B cell (primary cell): ENCODE measurements around the gene ARHGAP35. TPM values are rescaled to one million over a fixed set of nuclear protein-coding genes. Genes with fewer than 3 reads are reported as not detected.
"Not testable (repeated sequence)": the region's sequence is repeated elsewhere in the genome, so short reads cannot be mapped to it uniquely, and the experiment has no call there.

ENCODE experiments used
- ATAC-seq: fragments of 200-7000 bp; cut with Tn5 transposase; one replicate; pipeline ENCODE4 v1.10.0; 2021; ENCODE audit warnings: low read depth, mild to moderate bottlenecking, moderate number of reproducible peaks, moderate library complexity
- CTCF ChIA-PET: fragments of 350-600 bp; sonication (Branson Sonifier 250); formaldehyde crosslinking; loops from one replicate; lab custom pipeline; 2021; ENCODE audit warnings: antibody characterized with exemption, inconsistent platforms; lab: Charles Lee
- POLR2A ChIA-PET: fragments of 350-600 bp; sonication (Branson Sonifier 250); formaldehyde crosslinking; loops from one replicate; lab custom pipeline; 2021; ENCODE audit warnings: antibody characterized with exemption; lab: Charles Lee
- DNase-seq: peaks from one replicate; pipeline ENCODE4 v3.0.0; 2013
- H2AFZ ChIP-seq: 2 replicates; pipeline ENCODE4 v1.6.1; 2012; ENCODE audit warnings: mild to moderate bottlenecking, low read depth, low read length; ENCODE audit not compliant: insufficient read depth, poor library complexity, severe bottlenecking
- H3K27ac ChIP-seq, 2 donors: 1 replicate in 1 of 2; 2 replicates in 1 of 2; pipeline ENCODE4 v1.5.1; 2012 to 2013; ENCODE audit warnings: low read length in 2 of 2, mild to moderate bottlenecking in 2 of 2, moderate library complexity in 1 of 2
- H3K27me3 ChIP-seq, 4 experiments: fragments of 200-600 bp in 1 of 4; sonication (generic) in 1 of 4; replicated peaks in 1 of 4; 1 replicate in 2 of 4; 2 replicates in 2 of 4; pipeline versions ENCODE4 v1.6.1 to v1.7.0; 2013 to 2016; ENCODE audit warnings: low read length in 3 of 4, mild to moderate bottlenecking in 2 of 4, mixed read lengths in 1 of 4, moderate library complexity in 1 of 4; ENCODE audit not compliant: insufficient read depth in 4 of 4, control insufficient read depth in 3 of 4; ENCODE audit errors: control extremely low read depth in 1 of 4
- H3K36me3 ChIP-seq, 2 experiments: replicated peaks in 1 of 2; 1 replicate in 1 of 2; 2 replicates in 1 of 2; pipeline versions ENCODE4 v1.6.1 to v1.7.1; 2013; ENCODE audit warnings: low read length in 1 of 2; ENCODE audit not compliant: insufficient read depth in 2 of 2, control insufficient read depth in 1 of 2; ENCODE audit errors: control extremely low read depth in 1 of 2, extremely low read depth in 1 of 2
- H3K4me1 ChIP-seq, 2 donors: fragments of 200-600 bp in 1 of 2; sonication (generic) in 1 of 2; 1 replicate in 1 of 2; 2 replicates in 1 of 2; pipeline versions ENCODE4 v1.5.1 to v1.6.1; 2013 to 2017; ENCODE audit warnings: low read length in 2 of 2; ENCODE audit not compliant: control insufficient read depth in 2 of 2, insufficient read depth in 2 of 2
- H3K4me2 ChIP-seq: replicated peaks from 2 replicates; pipeline ENCODE3; 2012; ENCODE audit warnings: mild to moderate bottlenecking, low read depth, low read length; ENCODE audit not compliant: poor library complexity, severe bottlenecking
- H3K4me3 ChIP-seq, 5 experiments: fragments of 200-600 bp in 1 of 5; sonication (generic) in 1 of 5; 1 replicate in 3 of 5; 2 replicates in 2 of 5; pipeline versions ENCODE4 v1.5.1 to v1.7.0; 2011 to 2016; ENCODE audit warnings: low read length in 4 of 5, mild to moderate bottlenecking in 4 of 5, low read depth in 2 of 5, control low read depth in 1 of 5, moderate library complexity in 1 of 5; ENCODE audit not compliant: insufficient read depth in 1 of 5; ENCODE audit errors: control extremely low read depth in 1 of 5, extremely low read depth in 1 of 5
- H3K79me2 ChIP-seq: fragments of 200-600 bp; sonication (generic); one replicate; pipeline ENCODE4 v1.6.0; 2016; ENCODE audit warnings: low read length; ENCODE audit not compliant: control insufficient read depth, insufficient read depth
- H3K9ac ChIP-seq: fragments of 200-600 bp; sonication (generic); 2 replicates; pipeline ENCODE4 v1.6.1; 2017; ENCODE audit warnings: mild to moderate bottlenecking, low read length, moderate library complexity
- H3K9me3 ChIP-seq, 3 donors: one replicate each; pipeline versions ENCODE4 v1.6.1 to v1.7.1; 2013; ENCODE audit warnings: low read length in 2 of 3; ENCODE audit not compliant: control insufficient read depth in 2 of 3, insufficient read depth in 1 of 3; ENCODE audit errors: control extremely low read depth in 1 of 3
- H4K20me1 ChIP-seq: 2 replicates; pipeline ENCODE4 v1.6.0; 2012; ENCODE audit warnings: mild to moderate bottlenecking, low read length; ENCODE audit not compliant: insufficient read depth, control insufficient read depth, poor library complexity, severe bottlenecking
- H3K27ac Mint-ChIP-seq: one replicate; pipeline ENCODE4 v1.8.0; 2021; ENCODE audit warnings: mixed read lengths
- H3K27me3 Mint-ChIP-seq: one replicate; pipeline ENCODE4 v1.8.0; 2021; ENCODE audit warnings: mixed read lengths
- H3K4me1 Mint-ChIP-seq: one replicate; pipeline ENCODE4 v1.8.0; 2021; ENCODE audit warnings: mixed read lengths
- H3K4me3 Mint-ChIP-seq: one replicate; pipeline ENCODE4 v1.8.0; 2021; ENCODE audit warnings: mixed read lengths
- H3K9me3 Mint-ChIP-seq: one replicate; pipeline ENCODE4 v1.8.0; 2022; ENCODE audit warnings: mixed read lengths; ENCODE audit not compliant: insufficient read depth
- CTCF ChIP-seq: fragments of 200-600 bp; IDR thresholded peaks from one replicate; pipeline ENCODE4 v1.8.0; 2022; ENCODE audit warnings: antibody characterized with exemption, mild to moderate bottlenecking
- EZH2 ChIP-seq: IDR thresholded peaks from 2 replicates; pipeline ENCODE4 v1.6.1; 2012; ENCODE audit warnings: borderline replicate concordance, low read depth, mild to moderate bottlenecking, moderate library complexity, low read length; ENCODE audit not compliant: insufficient read depth, poor library complexity, severe bottlenecking
- WGBS: methylation state at CpG from one replicate; pipeline ENCODE4 v1.1.5; 2013; ENCODE audit warnings: missing lambda C conversion rate; ENCODE audit not compliant: insufficient coverage; 5-methylcytosine and 5-hydroxymethylcytosine counted together
- intact Hi-C: fragments of 100-400 bp; cut with micrococcal nuclease; formaldehyde crosslinking; loops from one replicate; pipeline ENCODE4 v1.10.0; 2022
- polyA plus RNA-seq: library from polyadenylated mRNA; depleted of rRNA; stranded (reverse); fragments of >200 nt; gene quantifications from 2 replicates; pipeline ENCODE4 v1.2.3, GENCODE V29; 2012
- total RNA-seq, 2 donors: library from RNA; stranded (reverse); fragments of 120-200 nt in 1 of 2; gene quantifications; 1 replicate in 1 of 2; 2 replicates in 1 of 2; pipeline versions ENCODE4 v1.2.3 to v1.2.4, GENCODE V29; 2013 to 2022

The ARHGAP35 gene
- total and polyA plus RNA-seq, 2 donors (not counting 1 experiment from before 2014, with no cell fraction given): 9.6 to 31.3 TPM

- Histone ChIP-seq H4K20me1 (peaks cover 10% of the 10 kb centered on the region), H3K4me3 (no peak overlapping the region), H3K27ac (no peak overlapping the region), H3K4me2 (no peak overlapping the region), H3K36me3 (no peaks in the 10 kb centered on the region), H3K9me3 (peaks cover 0 to 5% (median 0%) of the 10 kb centered on the region in 3 donors), H3K4me1 (peaks cover 19 to 27% of the 10 kb centered on the region in 2 donors), H3K27me3 (no peaks in the 10 kb centered on the region), H3K79me2 (peaks cover 27% of the 10 kb centered on the region), H2AFZ (no peak overlapping the region), H3K9ac (no peak overlapping the region)
- Mint-ChIP-seq H3K9me3 (no peaks in the 10 kb centered on the region), H3K4me3 (no peak overlapping the region), H3K27ac (no peak overlapping the region), H3K4me1 (peaks cover 30% of the 10 kb centered on the region), H3K27me3 (no peaks in the 10 kb centered on the region)
- ChIA-PET CTCF (interaction anchor here (1.2 to 1.4 kb wide), 2 partner anchors 95 to 160 kb away, joined by 4 read pairs; no protein-coding TSS in a partner anchor), POLR2A (no interaction called here)
- DNase-seq (no peak), ATAC-seq (no peak)
- intact Hi-C loops: loop anchor here (10.0 kb wide), 2 partner anchors 102 to 662 kb away; partner anchors contain the start of gene NAPA
- WGBS: no CpG with 5 or more reads among the region's 1 CpG
- TF ChIP-seq EZH2: no peak
- TF ChIP-seq CTCF: no peak
Observed at GRCh38 chr19:46852830-46853229, 8.0 kb upstream of the ARHGAP35 start.

DNA sequence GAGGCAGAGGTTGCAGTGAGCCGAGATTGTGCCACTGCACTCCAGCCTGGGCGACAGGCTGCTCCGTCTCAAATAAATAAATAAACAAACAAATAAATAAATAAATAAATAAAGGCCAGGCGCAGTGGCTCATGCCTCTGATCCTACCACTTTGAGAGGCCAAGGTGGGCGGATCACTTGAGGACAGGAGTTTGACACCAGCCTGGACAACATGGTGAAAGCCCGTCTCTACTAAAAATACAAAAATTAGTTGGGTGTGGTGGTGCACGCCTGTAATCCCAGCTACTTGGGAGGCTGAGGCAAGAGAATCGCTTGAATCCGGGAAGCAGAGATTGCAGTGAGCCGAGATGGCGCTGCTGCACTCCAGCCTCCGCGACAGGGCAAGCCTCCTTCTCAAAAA lies 6.1 kb upstream of the ARHGAP35 start:
- POLR2A ChIA-PET: not testable (repeated sequence)
- CTCF ChIA-PET: interaction anchor here (0.7 to 4.5 kb wide), 6 partner anchors 14 to 360 kb away, joined by 3 to 38 read pairs (median 4); no protein-coding TSS in a partner anchor

More for the DNA sequence above, 6.1 kb upstream of the ARHGAP35 start:
- not testable (repeated sequence) for H3K27me3 ChIP-seq, H3K9me3 Mint-ChIP-seq, H2AFZ ChIP-seq, H3K27ac ChIP-seq, H3K9ac ChIP-seq, H3K4me2 ChIP-seq, ATAC-seq, H4K20me1 ChIP-seq, H3K4me3 Mint-ChIP-seq, H3K4me3 ChIP-seq, H3K9me3 ChIP-seq, H3K27me3 Mint-ChIP-seq, H3K36me3 ChIP-seq, DNase-seq, H3K27ac Mint-ChIP-seq, H3K79me2 ChIP-seq
- H3K4me1 Mint-ChIP-seq: peaks cover 23% of the 10 kb centered on the region
- intact Hi-C loops: loop anchor here (10.0 kb wide), 2 partner anchors 100 to 660 kb away; partner anchors contain the start of gene NAPA
- H3K4me1 ChIP-seq: peaks cover 17 to 23% of the 10 kb centered on the region in 2 donors
- no CpG with 5 or more reads among the region's 13 CpGs for WGBS
